SK-N-SH (cell line): ENCODE results near the gene PIN1. TPM values are rescaled to one million over a fixed set of nuclear protein-coding genes. Genes with fewer than 3 reads are reported as not detected.

Experiments
- CTCF ChIA-PET: fragments of 300-600, 350-600 bp; formaldehyde crosslinking; extraction: SDS; loops from one replicate; lab custom pipeline; 2021; lab: Yijun Ruan, JAX
- POLR2A ChIA-PET: fragments of 350-600 bp; sonication (Branson Sonifier 250); formaldehyde crosslinking; extraction: SDS; loops from one replicate; lab custom pipeline; 2020; ENCODE audit warnings: antibody characterized with exemption, inconsistent platforms; lab: Yijun Ruan, JAX
- DNase-seq: peaks from one replicate; pipeline ENCODE4 v3.0.0; 2012
- H2AFZ ChIP-seq: fragments of 200-600 bp; sonication (generic); 2 replicates; pipeline ENCODE4 v1.8.1; 2016; ENCODE audit warnings: antibody characterized with exemption, mild to moderate bottlenecking, low read depth
- H3F3A ChIP-seq: fragments of 200-600 bp; sonication (generic); replicated peaks from 2 replicates; pipeline ENCODE3; 2016; ENCODE audit warnings: antibody characterized with exemption, mild to moderate bottlenecking; ENCODE audit not compliant: insufficient read depth
- H3K27ac ChIP-seq, 2 experiments: fragments of 200-500 bp in 1 of 2; fragments of 200-600 bp in 1 of 2; sonication (Bioruptor generic) in 1 of 2; sonication (generic), shearing (Covaris generic) in 1 of 2; 2 replicates each; pipeline versions ENCODE4 v1.5.1 to v1.6.1; 2014 to 2016; ENCODE audit warnings: low read depth in 2 of 2, inconsistent platforms in 1 of 2, low read length in 1 of 2, mild to moderate bottlenecking in 1 of 2, mixed read lengths in 1 of 2
- H3K27me3 ChIP-seq: fragments of 200-600 bp; sonication (generic), shearing (Covaris generic); 2 replicates; pipeline ENCODE4 v1.6.1; 2016; ENCODE audit warnings: mixed run types; ENCODE audit not compliant: insufficient read depth
- H3K36me3 ChIP-seq, 2 experiments: fragments of 200-500 bp in 1 of 2; fragments of 200-600 bp in 1 of 2; sonication (Bioruptor generic) in 1 of 2; sonication (generic) in 1 of 2; replicated peaks in 1 of 2; 2 replicates each; pipeline versions ENCODE3 to v1.5.1; 2014 to 2016; ENCODE audit warnings: low read length in 1 of 2, mild to moderate bottlenecking in 1 of 2; ENCODE audit not compliant: insufficient read depth in 2 of 2, control insufficient read depth in 1 of 2
- H3K4me1 ChIP-seq, 2 experiments: fragments of 200-500 bp in 1 of 2; fragments of 200-600 bp in 1 of 2; sonication (Bioruptor generic) in 1 of 2; sonication (generic), shearing (Covaris generic) in 1 of 2; 2 replicates each; pipeline versions ENCODE4 v1.5.1 to v1.6.1; 2014 to 2016; ENCODE audit warnings: low read depth in 1 of 2, low read length in 1 of 2, mixed run types in 1 of 2; ENCODE audit not compliant: insufficient read depth in 2 of 2, control insufficient read depth in 1 of 2
- H3K4me2 ChIP-seq: fragments of 200-600 bp; sonication (generic), shearing (Covaris generic); 2 replicates; pipeline ENCODE4 v1.6.1; 2017; ENCODE audit warnings: mixed run types
- H3K4me3 ChIP-seq, 2 experiments: fragments of 200-500 bp in 1 of 2; fragments of 200-600 bp in 1 of 2; sonication (Bioruptor generic) in 1 of 2; sonication (generic), shearing (Covaris generic) in 1 of 2; 2 replicates each; pipeline versions ENCODE4 v1.5.1 to v1.8.1; 2014 to 2016; ENCODE audit warnings: low read depth in 2 of 2, inconsistent platforms in 1 of 2, low read length in 1 of 2, mild to moderate bottlenecking in 1 of 2, mixed read lengths in 1 of 2, moderate library complexity in 1 of 2
- H3K79me2 ChIP-seq: fragments of 200-600 bp; sonication (generic); 2 replicates; pipeline ENCODE4 v1.8.1; 2017; ENCODE audit warnings: mild to moderate bottlenecking; ENCODE audit not compliant: insufficient read depth
- H3K9ac ChIP-seq: fragments of 200-600 bp; sonication (generic); 2 replicates; pipeline ENCODE4 v1.6.1; 2017; ENCODE audit warnings: mixed run types
- H3K9me2 ChIP-seq: fragments of 200-600 bp; sonication (generic); 2 replicates; pipeline ENCODE4 v1.6.1; 2017; ENCODE audit warnings: mixed run types
- H3K9me3 ChIP-seq: fragments of 200-600 bp; sonication (generic); 2 replicates; pipeline ENCODE4 v1.6.1; 2017; ENCODE audit warnings: mixed run types, mild to moderate bottlenecking, moderate library complexity
- H4K20me1 ChIP-seq: fragments of 200-600 bp; sonication (generic); 2 replicates; pipeline ENCODE4 v1.6.1; 2017; ENCODE audit warnings: mild to moderate bottlenecking, mixed run types; ENCODE audit not compliant: insufficient read depth
- ELF1 ChIP-seq: IDR thresholded peaks from 2 replicates; pipeline ENCODE4 v1.4.0; 2012
- EZH2phosphoT487 ChIP-seq: fragments of 200-600 bp; sonication (generic); IDR thresholded peaks from 2 replicates; pipeline ENCODE4 v1.6.1; 2017; ENCODE audit warnings: low read depth, mixed run types, mild to moderate bottlenecking, antibody characterized with exemption, moderate library complexity, borderline replicate concordance
- FOXJ3 ChIP-seq: sonication (generic); formaldehyde crosslinking; IDR thresholded peaks from 2 replicates; pipeline ENCODE4 v1.5.1; 2020; ENCODE audit warnings: mild to moderate bottlenecking, missing genetic modification reagents
- GATA2 ChIP-seq: sonication (generic); formaldehyde crosslinking; IDR thresholded peaks from 2 replicates; pipeline ENCODE4 v1.5.0; 2020; ENCODE audit warnings: mild to moderate bottlenecking, missing genetic modification reagents
- MEF2A ChIP-seq: IDR thresholded peaks from 2 replicates; pipeline ENCODE4 v1.4.0; 2012; ENCODE audit warnings: low read depth, borderline replicate concordance
- NFIC ChIP-seq: IDR thresholded peaks from 2 replicates; pipeline ENCODE4 v1.4.0; 2012; ENCODE audit warnings: borderline replicate concordance
- NRF1 ChIP-seq: IDR thresholded peaks from 2 replicates; pipeline ENCODE4 v1.6.1; 2012; ENCODE audit warnings: low read depth, mild to moderate bottlenecking, low read length
- RAD21 ChIP-seq: IDR thresholded peaks from 2 replicates; pipeline ENCODE4 v1.6.1; 2012; ENCODE audit warnings: mild to moderate bottlenecking, low read length
- RCOR1 ChIP-seq: fragments of 150-350 bp; IDR thresholded peaks from 2 replicates; pipeline ENCODE4 v1.6.1; 2017; ENCODE audit warnings: antibody characterized with exemption, low read length
- RFX5 ChIP-seq: IDR thresholded peaks from 2 replicates; pipeline ENCODE4 v1.6.1; 2012; ENCODE audit warnings: mild to moderate bottlenecking, improper control_type of control experiment, low read length
- SMC3 ChIP-seq: IDR thresholded peaks from 2 replicates; pipeline ENCODE4 v1.6.1; 2012; ENCODE audit warnings: low read depth, low read length, improper control_type of control experiment
- TAF1 ChIP-seq: IDR thresholded peaks from 2 replicates; pipeline ENCODE4 v1.6.1; 2012; ENCODE audit warnings: low read depth, mild to moderate bottlenecking, low read length, moderate library complexity, borderline replicate concordance
- TCF12 ChIP-seq: IDR thresholded peaks from 2 replicates; pipeline ENCODE4 v1.4.0; 2012
- YY1 ChIP-seq: IDR thresholded peaks from 2 replicates; pipeline ENCODE4 v1.4.0; 2012; ENCODE audit warnings: low read depth, mild to moderate bottlenecking
- WGBS: methylation state at CpG from one replicate; pipeline ENCODE4 v1.1.6; 2017; ENCODE audit warnings: low lambda C conversion rate; 5-methylcytosine and 5-hydroxymethylcytosine counted together
- polyA plus RNA-seq, 3 experiments: library from polyadenylated mRNA; depleted of rRNA; stranded (reverse); fragments of >200 nt; gene quantifications; 2 replicates each; pipeline ENCODE4 v1.2.3, GENCODE V29; 2012
- TF ChIP-seq, protein P1 (sequence below): IDR thresholded peaks from 2 replicates; pipeline ENCODE4 v1.6.1; 2012; ENCODE audit warnings: mild to moderate bottlenecking, low read depth, low read length, moderate library complexity
- TF ChIP-seq, protein P2 (sequence below): fragments of 150-350 bp; IDR thresholded peaks from 2 replicates; pipeline ENCODE4 v1.6.1; 2017; ENCODE audit warnings: antibody characterized with exemption, low read length, low read depth, borderline replicate concordance
- TF ChIP-seq, protein P3 (sequence below): fragments of 150-350 bp; IDR thresholded peaks from 2 replicates; pipeline ENCODE4 v1.6.1; 2016; ENCODE audit warnings: mild to moderate bottlenecking, low read depth, low read length

Gene PIN1
- polyA plus RNA-seq, 1 of the 3 experiments (the other 2 are of a cell fraction) = 148 TPM

DNA sequence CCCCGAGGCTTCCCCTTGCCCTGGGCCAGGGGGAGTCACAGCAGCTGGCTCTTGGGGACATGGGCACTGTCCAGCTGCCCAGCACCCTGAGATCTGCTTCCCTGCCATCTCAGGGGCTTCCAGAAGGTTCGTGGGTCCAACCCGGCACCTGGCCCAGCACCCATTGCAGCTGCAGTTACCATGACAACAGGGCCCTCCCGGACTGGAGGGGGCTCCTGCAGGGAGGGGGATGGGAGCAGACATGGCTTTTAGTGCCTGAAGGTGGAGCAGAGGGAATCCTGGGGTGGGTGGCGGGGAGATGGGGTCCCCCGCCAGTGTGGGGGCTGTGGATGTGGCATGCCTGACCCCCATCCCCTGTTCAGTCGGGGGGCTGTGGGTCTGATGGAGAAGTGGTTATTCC, 14.7 kb downstream of the PIN1 start:
- CTCF ChIA-PET = interaction anchor here (0.7 to 1.1 kb wide), 2 partner anchors 9 to 67 kb away, joined by 3 read pairs; no protein-coding TSS in a partner anchor

DNA sequence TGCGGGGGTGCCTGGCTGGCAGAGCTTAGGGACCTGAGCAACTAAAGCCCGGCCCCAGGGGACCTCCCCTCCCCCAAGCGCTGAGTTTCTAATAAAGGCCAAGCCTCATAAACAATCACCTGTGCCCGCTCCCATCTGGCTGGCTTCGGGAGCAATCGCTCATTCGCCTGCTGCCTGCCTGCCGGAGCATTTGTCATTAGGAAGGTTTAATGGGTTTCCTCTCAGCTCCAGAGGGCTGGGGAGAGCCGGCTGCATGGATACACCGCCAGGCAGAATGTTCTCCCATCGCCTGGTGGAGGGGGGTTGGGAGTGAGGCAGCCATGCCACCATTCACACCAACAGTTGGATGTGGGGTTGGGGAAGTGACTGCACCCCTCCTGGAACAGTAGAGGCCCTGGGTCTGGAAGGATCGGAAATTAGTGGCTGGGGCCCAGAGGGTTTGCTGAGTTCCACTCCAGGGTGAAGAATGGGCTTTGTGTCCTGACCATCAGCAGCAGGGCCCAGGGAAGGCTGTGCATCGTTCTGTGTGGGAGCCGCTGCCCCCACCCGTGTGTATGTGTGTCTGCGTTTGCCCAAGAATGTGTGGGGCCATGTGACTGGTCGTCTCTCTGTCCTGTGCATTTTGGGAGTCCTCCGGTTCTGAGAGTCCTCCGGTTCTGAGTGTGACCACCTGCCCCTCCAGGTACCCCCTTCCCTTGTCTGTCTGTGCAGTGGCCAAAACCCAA, 15.3 kb downstream of the PIN1 start:
- Histone ChIP-seq H3K27ac (no peak overlapping the region), H3K9ac (no peak overlapping the region), H3F3A (no peaks in the 10 kb centered on the region), H3K4me2 (no peak overlapping the region), H3K4me1 (no peaks in the 10 kb centered on the region; a peak in 1 of 4 replicates), H3K79me2 (peaks cover 4% of the 10 kb centered on the region; the same call in 1 of the 2 replicates), H3K36me3 (peaks cover 0 to 19% of the 10 kb centered on the region in 2 experiments), H3K27me3 (no peaks in the 10 kb centered on the region), H3K4me3 (no peak overlapping the region), H3K9me2 (no peaks in the 10 kb centered on the region), H4K20me1 (peaks cover 15% of the 10 kb centered on the region), H2AFZ (no peak overlapping the region), H3K9me3 (no peaks in the 10 kb centered on the region)
- CTCF ChIA-PET = interaction anchor here (0.7 kb wide), 1 partner anchor 67 kb away, joined by 3 read pairs; no protein-coding TSS in a partner anchor
- POLR2A ChIA-PET = no interaction called here
- no peak for DNase-seq
- 81% methylated on average over 12 of the region's 19 CpGs for WGBS
- TF ChIP-seq RAD21 (no peak), SMC3 (no peak), YY1 (no peak), TAF1 (no peak), GATA2 (CRISPR knock-in tag) (no peak), NFIC (no peak), MEF2A (no peak), ELF1 (no peak)
- TF ChIP-seq, protein P1, sequence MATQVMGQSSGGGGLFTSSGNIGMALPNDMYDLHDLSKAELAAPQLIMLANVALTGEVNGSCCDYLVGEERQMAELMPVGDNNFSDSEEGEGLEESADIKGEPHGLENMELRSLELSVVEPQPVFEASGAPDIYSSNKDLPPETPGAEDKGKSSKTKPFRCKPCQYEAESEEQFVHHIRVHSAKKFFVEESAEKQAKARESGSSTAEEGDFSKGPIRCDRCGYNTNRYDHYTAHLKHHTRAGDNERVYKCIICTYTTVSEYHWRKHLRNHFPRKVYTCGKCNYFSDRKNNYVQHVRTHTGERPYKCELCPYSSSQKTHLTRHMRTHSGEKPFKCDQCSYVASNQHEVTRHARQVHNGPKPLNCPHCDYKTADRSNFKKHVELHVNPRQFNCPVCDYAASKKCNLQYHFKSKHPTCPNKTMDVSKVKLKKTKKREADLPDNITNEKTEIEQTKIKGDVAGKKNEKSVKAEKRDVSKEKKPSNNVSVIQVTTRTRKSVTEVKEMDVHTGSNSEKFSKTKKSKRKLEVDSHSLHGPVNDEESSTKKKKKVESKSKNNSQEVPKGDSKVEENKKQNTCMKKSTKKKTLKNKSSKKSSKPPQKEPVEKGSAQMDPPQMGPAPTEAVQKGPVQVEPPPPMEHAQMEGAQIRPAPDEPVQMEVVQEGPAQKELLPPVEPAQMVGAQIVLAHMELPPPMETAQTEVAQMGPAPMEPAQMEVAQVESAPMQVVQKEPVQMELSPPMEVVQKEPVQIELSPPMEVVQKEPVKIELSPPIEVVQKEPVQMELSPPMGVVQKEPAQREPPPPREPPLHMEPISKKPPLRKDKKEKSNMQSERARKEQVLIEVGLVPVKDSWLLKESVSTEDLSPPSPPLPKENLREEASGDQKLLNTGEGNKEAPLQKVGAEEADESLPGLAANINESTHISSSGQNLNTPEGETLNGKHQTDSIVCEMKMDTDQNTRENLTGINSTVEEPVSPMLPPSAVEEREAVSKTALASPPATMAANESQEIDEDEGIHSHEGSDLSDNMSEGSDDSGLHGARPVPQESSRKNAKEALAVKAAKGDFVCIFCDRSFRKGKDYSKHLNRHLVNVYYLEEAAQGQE = no peak
- TF ChIP-seq, protein P2, sequence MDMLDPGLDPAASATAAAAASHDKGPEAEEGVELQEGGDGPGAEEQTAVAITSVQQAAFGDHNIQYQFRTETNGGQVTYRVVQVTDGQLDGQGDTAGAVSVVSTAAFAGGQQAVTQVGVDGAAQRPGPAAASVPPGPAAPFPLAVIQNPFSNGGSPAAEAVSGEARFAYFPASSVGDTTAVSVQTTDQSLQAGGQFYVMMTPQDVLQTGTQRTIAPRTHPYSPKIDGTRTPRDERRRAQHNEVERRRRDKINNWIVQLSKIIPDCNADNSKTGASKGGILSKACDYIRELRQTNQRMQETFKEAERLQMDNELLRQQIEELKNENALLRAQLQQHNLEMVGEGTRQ = no peak

More for the DNA sequence above, 14.7 kb downstream of the PIN1 start:
- no peak overlapping the region for H3K9ac ChIP-seq
- H3F3A ChIP-seq = no peaks in the 10 kb centered on the region
- no peak overlapping the region for H3K4me3 ChIP-seq
- no peaks in the 10 kb centered on the region; a peak in 1 of 4 replicates for H3K4me1 ChIP-seq
- H3K27me3 ChIP-seq = no peaks in the 10 kb centered on the region
- 100% methylated on average over 1 of the region's 7 CpGs for WGBS
- no peaks in the 10 kb centered on the region for H3K9me3 ChIP-seq
- no peak for DNase-seq
- POLR2A ChIA-PET = no interaction called here
- H4K20me1 ChIP-seq = peaks cover 17% of the 10 kb centered on the region
- H3K36me3 ChIP-seq = peaks cover 0 to 19% of the 10 kb centered on the region in 2 experiments
- H3K4me2 ChIP-seq = no peak overlapping the region
- no peak overlapping the region for H3K27ac ChIP-seq
- peaks cover 4% of the 10 kb centered on the region; the same call in 1 of the 2 replicates for H3K79me2 ChIP-seq
- no peaks in the 10 kb centered on the region for H3K9me2 ChIP-seq
- no peak overlapping the region for H2AFZ ChIP-seq
- TF ChIP-seq RCOR1 (no peak), RFX5 (no peak), NRF1 (no peak), EZH2phosphoT487 (no peak), FOXJ3 (no peak), TCF12 (no peak)
- TF ChIP-seq, protein P1 = no peak
- TF ChIP-seq, protein P3, sequence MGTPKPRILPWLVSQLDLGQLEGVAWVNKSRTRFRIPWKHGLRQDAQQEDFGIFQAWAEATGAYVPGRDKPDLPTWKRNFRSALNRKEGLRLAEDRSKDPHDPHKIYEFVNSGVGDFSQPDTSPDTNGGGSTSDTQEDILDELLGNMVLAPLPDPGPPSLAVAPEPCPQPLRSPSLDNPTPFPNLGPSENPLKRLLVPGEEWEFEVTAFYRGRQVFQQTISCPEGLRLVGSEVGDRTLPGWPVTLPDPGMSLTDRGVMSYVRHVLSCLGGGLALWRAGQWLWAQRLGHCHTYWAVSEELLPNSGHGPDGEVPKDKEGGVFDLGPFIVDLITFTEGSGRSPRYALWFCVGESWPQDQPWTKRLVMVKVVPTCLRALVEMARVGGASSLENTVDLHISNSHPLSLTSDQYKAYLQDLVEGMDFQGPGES = no peak
